ENCODE data around the gene OSBPL9. TPM values are rescaled to one million over a fixed set of nuclear protein-coding genes. Genes with fewer than 3 reads are reported as not detected.

Gene OSBPL9
- total and polyA plus RNA-seq, 2 experiments from 2014 or later, result 82.7 to 102 TPM

GRCh38 chr1:51644020-51644419, 27.1 kb downstream of the OSBPL9 start (continued):
- TF ChIP-seq ZNF462 (CRISPR knock-in tag; IDR thresholded peaks at IDR 0.05) (no peak), EZH2 (IDR thresholded peaks at IDR 0.05; ENCODE audit: low read depth, unreplicated experiment) (no peak), POLR2AphosphoS5 (IDR thresholded peaks at IDR 0.05; ENCODE audit: low read depth) (no peak), NANOG (IDR thresholded peaks at IDR 0.05; ENCODE audit: borderline replicate concordance) (no peak), EZH2phosphoT487 (IDR thresholded peaks at IDR 0.05; ENCODE audit: unreplicated experiment) (no peak), STAT1 (IDR thresholded peaks at IDR 0.05; ENCODE audit: unreplicated experiment) (no peak), ZNF114 (CRISPR knock-in tag; IDR thresholded peaks at IDR 0.05) (no peak), ETS1 (IDR thresholded peaks at IDR 0.05) (no peak), CREB1 (CRISPR knock-in tag; IDR thresholded peaks at IDR 0.05; ENCODE audit: low read depth) (no peak)
